H4 (cell line): ENCODE measurements around the gene MAP3K7CL. TPM values are rescaled to one million over a fixed set of nuclear protein-coding genes. Genes with fewer than 3 reads are reported as not detected.

Experiments
- total RNA-seq: library from RNA; depleted of rRNA; stranded (reverse); fragments of >200 nt; shearing (Covaris generic); gene quantifications from 2 replicates; pipeline ENCODE4 v1.2.3, GENCODE V29; 2014; rRNA removed

The MAP3K7CL gene
- total RNA-seq, 1 experiment from 2014 or later = 4.0 TPM

Other genes starting within 250 kb of the MAP3K7CL start
- 15.5 and 20.1 TPM in 2 replicates for gene LTN1, start 137.8 kb upstream of the MAP3K7CL start, total RNA-seq
- 8.8 and 8.9 TPM in 2 replicates for gene RWDD2B, start 111.3 kb upstream of the MAP3K7CL start, total RNA-seq
- gene USP16, start 106.0 kb upstream of the MAP3K7CL start, total RNA-seq = 43.6 and 45.7 TPM in 2 replicates
- 334 and 412 TPM in 2 replicates for gene CCT8, start 57.0 kb upstream of the MAP3K7CL start, total RNA-seq
- 30.3 and 40.4 TPM in 2 replicates for gene BACH1, start 168.3 kb downstream of the MAP3K7CL start, total RNA-seq